GM21381 (cell line): ENCODE results near the gene TMPRSS2.

Experiments
- ATAC-seq: cut with Tn5 transposase; IDR thresholded peaks from one replicate; pipeline ENCODE4 v1.9.1; 2021; ENCODE audit warnings: mild to moderate bottlenecking, moderate library complexity; ENCODE audit not compliant: unreplicated experiment

Gene TMPRSS2

GRCh38 chr21:41510500-41510899 lies 2.5 kb upstream of the TMPRSS2 start:
- no peak for ATAC-seq

- ATAC-seq = no peak
Measured at GRCh38 chr21:41509733-41510132, 1.8 kb upstream of the TMPRSS2 start.

GRCh38 chr21:41509145-41509496 lies 1.2 kb upstream of the TMPRSS2 start:
- ATAC-seq = no peak

GRCh38 chr21:41508415-41509144 lies 622 bp upstream of the TMPRSS2 start:
- ATAC-seq = no peak

GRCh38 chr21:41506611-41507520 lies 1.1 kb downstream of the TMPRSS2 start:
- no peak for ATAC-seq

GRCh38 chr21:41506005-41506594 lies 1.9 kb downstream of the TMPRSS2 start:
- no peak for ATAC-seq

- ATAC-seq = no peak
Measured at GRCh38 chr21:41504030-41504429, 3.9 kb downstream of the TMPRSS2 start.

- no peak for ATAC-seq
Measured at GRCh38 chr21:41503331-41503730, 4.6 kb downstream of the TMPRSS2 start.

- ATAC-seq = no peak
Measured at GRCh38 chr21:41501919-41502318, 6.0 kb downstream of the TMPRSS2 start.

GRCh38 chr21:41500931-41501381 lies 7.0 kb downstream of the TMPRSS2 start:
- ATAC-seq = no peak

GRCh38 chr21:41500363-41500762 lies 7.6 kb downstream of the TMPRSS2 start:
- ATAC-seq = no peak

GRCh38 chr21:41499920-41500319 lies 8.0 kb downstream of the TMPRSS2 start:
- ATAC-seq = no peak

GRCh38 chr21:41497788-41498187 lies 10.2 kb downstream of the TMPRSS2 start:
- ATAC-seq = no peak

GRCh38 chr21:41497008-41497407 lies 10.9 kb downstream of the TMPRSS2 start:
- ATAC-seq = no peak

GRCh38 chr21:41494242-41494641 lies 13.7 kb downstream of the TMPRSS2 start:
- ATAC-seq = no peak

- ATAC-seq = no peak
Measured at GRCh38 chr21:41491412-41491811, 16.5 kb downstream of the TMPRSS2 start.

GRCh38 chr21:41490330-41490729 lies 17.6 kb downstream of the TMPRSS2 start:
- ATAC-seq = no peak

- ATAC-seq = no peak
Measured at GRCh38 chr21:41489329-41489728, 18.6 kb downstream of the TMPRSS2 start.

- ATAC-seq = no peak
Measured at GRCh38 chr21:41488080-41488479, 19.9 kb downstream of the TMPRSS2 start.

GRCh38 chr21:41487082-41487481 lies 20.9 kb downstream of the TMPRSS2 start:
- ATAC-seq = no peak

GRCh38 chr21:41483973-41484372 lies 24.0 kb downstream of the TMPRSS2 start:
- ATAC-seq = no peak

GRCh38 chr21:41483415-41483814 lies 24.5 kb downstream of the TMPRSS2 start:
- ATAC-seq = no peak
